Ishikawa (cell line): ENCODE data around the gene MEGF6.

Experiments
- CEBPB ChIP-seq: IDR thresholded peaks from 2 replicates; pipeline ENCODE4 v1.6.1; 2012
- CREB1 ChIP-seq: IDR thresholded peaks from 2 replicates; pipeline ENCODE4 v1.6.1; 2012; ENCODE audit warnings: low read depth
- EP300 ChIP-seq: IDR thresholded peaks from 2 replicates; pipeline ENCODE4 v1.6.1; 2012; ENCODE audit warnings: borderline replicate concordance
- FOXM1 ChIP-seq: IDR thresholded peaks from 2 replicates; pipeline ENCODE4 v1.6.1; 2012; ENCODE audit warnings: low read depth, borderline replicate concordance
- REST ChIP-seq: IDR thresholded peaks from 2 replicates; pipeline ENCODE4 v1.6.1; 2012; ENCODE audit warnings: low read depth, mild to moderate bottlenecking
- TEAD4 ChIP-seq: IDR thresholded peaks from 2 replicates; pipeline ENCODE4 v1.6.1; 2012
- USF1 ChIP-seq: IDR thresholded peaks from 2 replicates; pipeline ENCODE4 v1.6.1; 2012
- YY1 ChIP-seq: IDR thresholded peaks from 2 replicates; pipeline ENCODE4 v1.6.1; 2012; ENCODE audit warnings: low read depth

- TF ChIP-seq REST (peak; percentile 52), YY1 (no peak), FOXM1 (no peak), EP300 (no peak), TEAD4 (no peak), CREB1 (no peak), CEBPB (no peak), USF1 (no peak)
Measured at GRCh38 chr1:3612123-3612522, 815 bp upstream of the MEGF6 start.
